Colon (tissue), 2 donors: Measurements from ENCODE around the gene WWOX.

Experiments used
- FAIRE-seq: peaks from 2 replicates; lab custom pipeline; 2012; peaks lifted over from hg19 to GRCh38; lab: Jason Lieb, UNC
- donor health status: control.
- donor health status: control.

Gene WWOX

GRCh38 chr16:79074541-79074940 lies 975.1 kb downstream of the WWOX start:
- no peak for FAIRE-seq

DNA sequence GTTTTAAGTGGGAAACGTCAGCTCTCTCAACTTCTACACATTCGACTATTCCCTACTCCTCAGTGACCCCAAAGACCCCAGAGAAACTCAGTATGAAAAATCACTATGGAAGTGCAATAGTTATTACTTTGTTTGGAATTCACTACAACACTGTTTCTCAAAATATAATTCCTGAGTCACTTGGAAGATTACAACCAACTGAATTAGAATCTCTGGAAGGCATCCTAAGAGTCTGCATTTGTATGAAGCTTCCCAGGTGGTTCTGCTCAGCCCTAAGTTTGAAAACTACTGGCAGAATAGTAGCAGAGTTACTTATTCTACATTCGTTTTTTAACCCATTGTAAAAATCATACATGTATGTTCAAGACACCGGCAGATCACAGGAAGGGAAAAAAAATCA lies 975.5 kb downstream of the WWOX start:
- FAIRE-seq: no peak

- no peak for FAIRE-seq
Measured at GRCh38 chr16:79076047-79076767, 976.8 kb downstream of the WWOX start.

DNA sequence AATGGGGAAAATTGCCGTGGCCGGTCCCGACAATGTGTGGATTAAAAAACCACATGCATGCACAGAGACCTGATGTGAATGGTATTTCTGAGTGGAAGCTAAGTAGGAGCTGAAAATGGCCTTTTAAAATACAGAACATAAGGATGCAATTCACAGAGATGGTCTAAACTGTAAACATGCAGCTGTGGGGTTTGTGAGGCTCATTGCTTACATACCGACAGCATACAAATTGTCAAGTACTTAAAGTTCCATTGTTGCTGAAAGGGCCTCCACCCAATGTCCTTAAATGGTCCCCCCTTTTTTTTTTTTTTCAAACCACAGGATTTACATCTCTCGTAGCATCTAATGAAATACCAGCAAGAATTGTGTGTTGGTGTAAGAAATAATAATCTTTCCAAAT lies 977.9 kb downstream of the WWOX start:
- FAIRE-seq: no peak

GRCh38 chr16:79079656-79080420 lies 980.4 kb downstream of the WWOX start:
- FAIRE-seq: no peak

DNA sequence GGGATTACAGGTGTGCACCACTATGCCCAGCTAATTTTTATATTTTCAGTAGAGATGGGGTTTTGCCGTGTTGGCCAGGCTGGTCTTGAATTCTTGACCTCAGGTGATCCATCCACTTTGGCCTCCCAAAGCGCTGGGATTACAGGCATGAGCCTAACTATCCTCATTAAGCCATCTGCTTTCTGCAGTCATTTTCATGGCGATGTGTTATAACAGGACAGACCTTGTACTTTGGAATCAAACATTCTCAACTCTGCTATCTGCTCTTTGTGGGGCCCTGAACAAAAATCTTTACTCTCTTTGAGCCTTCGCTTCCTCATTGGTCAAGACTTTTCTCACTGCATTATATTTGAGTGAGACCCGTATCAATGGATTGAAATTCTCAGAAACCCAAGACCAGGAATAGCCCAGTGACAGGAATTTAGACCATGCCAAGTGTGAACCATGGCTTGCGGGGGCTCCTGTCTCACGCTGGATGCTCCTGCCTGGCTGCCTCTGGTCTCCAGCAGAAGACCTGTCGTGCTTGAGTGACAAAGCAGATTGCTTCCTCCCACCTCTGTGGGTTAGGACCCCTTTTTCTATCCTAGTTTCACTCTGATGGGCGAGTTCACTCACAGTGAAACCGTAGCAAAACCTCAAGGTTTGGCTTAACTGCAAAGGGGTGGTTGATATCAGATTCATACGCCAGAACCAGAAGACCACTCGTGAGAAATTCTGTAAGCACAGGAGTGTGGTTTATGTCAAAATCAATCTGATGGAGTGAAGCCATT lies 982.0 kb downstream of the WWOX start:
- FAIRE-seq: no peak

DNA sequence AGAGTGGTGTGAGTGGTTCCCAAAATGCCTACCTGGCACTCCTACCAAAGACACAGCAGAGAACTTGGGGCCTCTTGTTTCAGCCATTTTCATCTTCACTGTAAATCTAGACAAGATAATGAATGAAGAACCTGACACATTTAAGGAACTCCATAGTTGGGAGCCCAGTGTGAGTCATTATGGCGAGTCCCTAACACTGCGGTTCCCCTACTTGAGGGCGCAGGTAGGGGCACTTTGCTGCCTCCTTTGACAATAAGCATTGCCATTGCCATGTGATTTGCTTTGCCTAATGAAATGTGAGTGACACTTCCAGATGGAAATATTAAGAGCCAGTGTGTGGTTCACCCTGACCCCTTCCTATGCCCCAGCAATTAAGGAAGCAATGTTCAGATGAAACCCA lies 983.5 kb downstream of the WWOX start:
- no peak for FAIRE-seq

DNA sequence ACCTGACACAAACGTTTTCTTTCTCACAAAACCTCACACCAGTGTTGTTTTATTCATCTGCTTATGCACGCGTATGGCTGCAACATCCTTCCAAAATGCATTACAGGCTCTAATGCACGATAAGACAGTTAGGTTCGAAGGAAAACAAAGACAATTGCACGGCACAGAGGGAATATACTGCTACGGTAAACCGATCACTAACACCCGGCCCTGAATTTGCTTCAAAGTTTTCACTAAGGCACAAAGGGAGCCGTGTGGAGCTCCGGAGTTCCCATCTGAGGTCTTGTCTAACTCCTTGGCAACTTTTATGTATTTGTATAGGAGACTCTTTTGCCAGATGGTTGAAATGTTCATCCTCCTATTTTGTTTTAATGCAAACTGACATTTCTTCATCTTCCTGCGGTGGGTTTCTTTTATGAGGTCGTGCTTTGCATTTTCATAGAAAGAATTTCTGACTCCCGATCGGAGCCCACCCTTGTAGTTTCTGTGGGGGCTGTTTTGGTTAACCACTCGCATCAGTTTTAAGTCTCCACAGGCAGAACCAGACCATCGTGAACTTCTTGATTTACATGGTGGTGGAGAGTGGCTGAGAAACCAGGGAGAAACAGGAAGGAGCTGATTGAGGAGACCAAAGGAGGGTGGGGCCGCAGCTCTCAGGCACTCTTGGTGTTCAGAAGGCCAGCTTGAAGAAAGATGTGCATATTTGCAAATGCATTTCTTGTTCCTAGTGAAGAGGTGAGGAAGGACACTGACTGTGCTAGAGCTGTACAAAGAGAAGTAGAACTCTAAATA lies 984.2 kb downstream of the WWOX start:
- FAIRE-seq: no peak

DNA sequence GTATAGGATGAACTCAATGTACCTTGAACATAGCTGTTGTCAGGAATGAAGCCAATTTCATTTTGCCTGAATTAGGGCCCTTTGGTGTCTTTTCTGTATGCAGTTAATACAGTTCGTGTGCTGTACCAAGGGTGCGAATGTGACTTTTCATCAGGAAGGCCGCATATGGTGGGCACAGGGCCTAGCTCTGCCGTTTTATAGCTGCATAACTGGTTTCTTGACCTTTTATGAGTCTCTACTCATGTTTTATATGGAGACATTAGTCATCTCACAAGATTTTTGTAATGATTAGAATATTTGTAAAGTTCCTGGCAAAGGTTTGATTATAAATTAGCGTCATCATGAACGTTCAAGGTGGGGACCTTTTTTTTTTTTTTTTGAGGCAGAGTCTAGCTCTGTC lies 989.5 kb downstream of the WWOX start:
- FAIRE-seq: no peak

GRCh38 chr16:79089735-79090284 lies 990.4 kb downstream of the WWOX start:
- no peak for FAIRE-seq

DNA sequence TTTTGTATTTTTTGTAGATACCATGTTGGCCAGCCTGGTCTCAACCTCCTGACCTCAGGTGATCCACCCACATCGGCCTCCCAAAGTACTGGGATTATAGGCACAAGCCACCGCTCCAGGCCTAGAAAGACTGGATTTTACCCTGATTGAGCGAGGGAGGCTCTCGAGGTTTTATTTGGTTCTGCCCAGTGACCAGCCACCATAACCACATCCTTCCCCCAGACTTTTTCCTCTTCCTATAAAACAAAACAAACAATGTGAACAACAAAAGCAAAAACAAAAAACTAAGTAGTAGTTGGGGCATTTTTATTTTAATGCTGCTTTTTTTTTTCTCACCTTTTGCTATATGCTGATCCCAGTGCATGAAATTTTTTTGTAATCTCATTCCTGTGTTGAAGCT lies 991.5 kb downstream of the WWOX start:
- FAIRE-seq: no peak

GRCh38 chr16:79092846-79093245 lies 993.4 kb downstream of the WWOX start:
- no peak for FAIRE-seq

- no peak for FAIRE-seq
Measured at GRCh38 chr16:79093554-79093967, 994.1 kb downstream of the WWOX start.

- no peak for FAIRE-seq
Measured at GRCh38 chr16:79096246-79096645, 996.8 kb downstream of the WWOX start.

- FAIRE-seq: no peak
Measured at GRCh38 chr16:79097166-79097565, 997.7 kb downstream of the WWOX start.

GRCh38 chr16:79097771-79098170 lies 998.3 kb downstream of the WWOX start:
- FAIRE-seq: no peak

GRCh38 chr16:79098907-79099306 lies 999.5 kb downstream of the WWOX start:
- no peak for FAIRE-seq

- FAIRE-seq: no peak
Measured at GRCh38 chr16:79099716-79100115, 1000.3 kb downstream of the WWOX start.

- FAIRE-seq: no peak
Measured at GRCh38 chr16:79100447-79100846, 1001.0 kb downstream of the WWOX start.

- FAIRE-seq: no peak
Measured at GRCh38 chr16:79101491-79101890, 1002.0 kb downstream of the WWOX start.

DNA sequence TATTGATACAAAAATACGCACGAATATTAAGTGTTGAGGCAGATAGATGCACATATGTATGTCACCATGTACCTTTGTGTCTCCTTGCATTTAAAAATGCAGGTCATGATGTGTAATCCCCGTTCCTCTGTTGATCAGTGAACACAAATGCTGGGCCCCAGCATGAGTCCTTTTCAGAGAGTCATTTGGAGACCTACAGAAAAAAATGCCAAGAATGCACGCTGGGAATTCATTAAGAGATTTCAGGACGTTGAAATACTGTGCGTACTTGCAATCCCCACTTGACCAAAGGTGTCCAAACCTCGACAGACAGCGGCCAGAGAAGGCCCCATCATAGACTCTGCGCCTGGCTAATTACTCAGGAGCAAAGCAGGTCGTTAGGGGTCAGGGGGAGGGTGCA lies 1005.1 kb downstream of the WWOX start:
- FAIRE-seq: no peak

DNA sequence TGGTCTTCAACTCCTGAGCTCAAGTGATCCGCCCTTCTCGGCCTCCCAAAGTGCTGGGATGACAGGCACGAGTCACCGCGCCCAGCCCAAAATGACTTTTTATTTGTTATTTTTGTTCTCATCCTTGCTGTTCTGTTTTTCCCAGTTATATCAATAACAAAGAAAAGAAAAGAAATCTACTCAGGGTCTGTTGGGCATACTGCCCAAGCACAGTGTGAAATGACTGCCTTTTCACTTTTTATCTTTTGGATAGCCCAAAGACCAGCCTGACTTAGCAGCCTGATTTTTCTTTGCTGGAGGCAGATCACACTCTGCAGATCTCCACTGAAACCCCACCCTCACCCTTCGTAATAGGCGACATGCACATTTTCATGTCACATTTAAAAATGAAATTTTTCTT lies 1007.8 kb downstream of the WWOX start:
- FAIRE-seq: no peak
